HG03025 (cell line): ENCODE results near the gene TAF11L14.
"Not testable (repeated sequence)": the region's sequence is repeated elsewhere in the genome, so short reads cannot be mapped to it uniquely, and the experiment has no call there.

Source experiments
- ATAC-seq: cut with Tn5 transposase; IDR thresholded peaks from one replicate; pipeline ENCODE4 v1.9.1; 2021; ENCODE audit warnings: mild to moderate bottlenecking, moderate library complexity; ENCODE audit not compliant: unreplicated experiment, low FRiP score

The TAF11L14 gene

GRCh38 chr5:17634160-17634559 lies at the start of gene TAF11L14:
Gene TAF11L14, plus strand, starts transcription at chr5:17634460.
- ATAC-seq = no peak

GRCh38 chr5:17585658-17586057 lies 48.6 kb upstream of the TAF11L14 start, which contains the start of gene TAF11L7:
Gene TAF11L7, minus strand, starts transcription at chr5:17585758.
- not testable (repeated sequence) for ATAC-seq

DNA sequence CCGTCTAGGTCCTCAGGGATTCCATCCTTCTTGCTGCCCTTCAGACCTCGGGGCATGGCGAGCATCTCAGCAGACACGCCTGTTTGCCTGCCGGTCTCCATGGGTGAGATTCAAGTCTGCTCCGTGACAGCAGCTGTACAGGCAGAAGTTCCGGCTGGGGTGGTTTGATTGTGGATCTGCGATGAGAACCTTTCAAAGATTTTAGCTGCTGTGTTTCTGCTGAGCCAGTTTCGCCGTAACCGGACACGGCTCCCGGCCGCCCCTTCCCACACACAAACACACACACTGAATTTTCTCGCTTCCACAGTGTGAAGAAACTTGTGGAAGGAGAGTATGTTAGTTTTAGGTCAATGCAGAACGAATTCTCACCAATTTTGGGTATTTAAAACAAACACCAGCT lies 43.4 kb upstream of the TAF11L14 start, which contains the start of gene TAF11L8:
Gene TAF11L8, minus strand, starts transcription at position 101 of the 400 bp plus-strand sequence.
- not testable (repeated sequence) for ATAC-seq

GRCh38 chr5:17594255-17594654 lies 40.0 kb upstream of the TAF11L14 start, which contains the start of gene TAF11L9:
Gene TAF11L9, minus strand, starts transcription at chr5:17594394.
- not testable (repeated sequence) for ATAC-seq

DNA sequence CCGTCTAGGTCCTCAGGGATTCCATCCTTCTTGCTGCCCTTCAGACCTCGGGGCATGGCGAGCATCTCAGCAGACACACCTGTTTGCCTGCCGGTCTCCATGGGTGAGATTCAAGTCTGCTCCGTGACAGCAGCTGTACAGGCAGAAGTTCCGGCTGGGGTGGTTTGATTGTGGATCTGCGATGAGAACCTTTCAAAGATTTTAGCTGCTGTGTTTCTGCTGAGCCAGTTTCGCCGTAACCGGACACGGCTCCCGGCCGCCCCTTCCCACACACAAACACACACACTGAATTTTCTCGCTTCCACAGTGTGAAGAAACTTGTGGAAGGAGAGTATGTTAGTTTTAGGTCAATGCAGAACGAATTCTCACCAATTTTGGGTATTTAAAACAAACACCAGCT lies 36.5 kb upstream of the TAF11L14 start, which contains the start of gene TAF11L10:
Gene TAF11L10, minus strand, starts transcription at position 101 of the 400 bp plus-strand sequence.
- not testable (repeated sequence) for ATAC-seq

GRCh38 chr5:17603880-17604279 lies 30.4 kb upstream of the TAF11L14 start, which contains the start of gene TAF11L11:
Gene TAF11L11, plus strand, starts transcription at chr5:17604183.
- ATAC-seq = not testable (repeated sequence)

- ATAC-seq = no peak
Measured at GRCh38 chr5:17604951-17605350, 29.3 kb upstream of the TAF11L14 start.

DNA sequence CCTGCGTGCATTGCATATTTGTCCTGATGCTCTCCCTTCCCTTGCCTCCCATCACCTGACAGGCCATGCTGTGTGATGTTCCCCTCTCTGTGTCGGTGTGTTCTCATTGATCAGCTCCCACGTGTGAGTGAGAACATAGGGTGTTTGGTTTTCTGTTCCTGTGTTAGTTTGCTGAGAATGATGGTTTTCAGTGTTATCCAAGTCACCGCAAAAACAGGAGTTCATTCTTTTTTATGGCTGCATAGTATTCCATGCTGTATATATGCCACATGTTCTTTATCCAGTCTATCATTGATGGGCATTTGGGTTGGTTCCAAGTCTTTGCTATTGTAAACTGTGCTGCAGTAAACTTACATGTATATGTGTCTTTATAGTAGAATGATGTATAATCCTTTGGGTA lies 26.8 kb upstream of the TAF11L14 start:
- not testable (repeated sequence) for ATAC-seq

GRCh38 chr5:17610092-17610491 lies 24.2 kb upstream of the TAF11L14 start, which contains the start of gene TAF11L12:
Gene TAF11L12, plus strand, starts transcription at chr5:17610392.
- not testable (repeated sequence) for ATAC-seq

DNA sequence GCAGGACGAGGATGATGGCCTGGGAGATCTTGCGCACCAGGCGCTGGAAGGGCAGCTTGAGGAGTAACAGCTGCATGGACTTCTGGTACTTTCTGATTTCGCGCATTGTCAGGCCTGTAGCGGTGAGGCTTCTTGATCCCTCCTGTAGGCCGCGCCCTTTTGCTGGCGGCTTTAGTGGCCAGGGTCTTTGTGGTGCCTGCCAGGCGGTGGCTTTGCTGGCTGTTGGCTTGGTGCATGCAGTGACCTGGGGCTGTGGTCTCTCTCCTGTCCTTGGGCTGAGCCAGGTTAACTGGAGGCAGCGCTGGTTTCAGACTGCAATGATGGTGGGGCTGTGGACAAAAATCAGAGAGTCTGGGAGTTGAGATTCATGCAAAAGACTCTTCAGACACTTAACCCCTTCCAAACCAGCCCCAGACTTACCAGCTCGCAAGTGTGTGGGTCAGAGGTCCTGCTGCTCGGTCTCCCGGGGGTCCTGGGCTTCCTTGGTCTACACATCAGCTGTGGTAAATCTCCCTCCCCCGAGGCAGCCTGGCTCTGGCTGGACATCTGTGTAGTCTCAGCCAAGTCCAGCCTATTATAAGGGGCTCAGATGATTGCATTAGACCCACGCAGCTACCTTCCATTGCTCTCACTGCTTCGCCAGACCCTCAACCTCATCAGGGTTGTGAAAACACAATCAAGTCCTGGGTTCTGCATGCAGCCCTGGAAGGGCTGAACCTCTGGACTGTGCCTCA lies 19.2 kb upstream of the TAF11L14 start:
- ATAC-seq = no peak

GRCh38 chr5:17619354-17619753 lies 14.9 kb upstream of the TAF11L14 start:
- no peak for ATAC-seq

DNA sequence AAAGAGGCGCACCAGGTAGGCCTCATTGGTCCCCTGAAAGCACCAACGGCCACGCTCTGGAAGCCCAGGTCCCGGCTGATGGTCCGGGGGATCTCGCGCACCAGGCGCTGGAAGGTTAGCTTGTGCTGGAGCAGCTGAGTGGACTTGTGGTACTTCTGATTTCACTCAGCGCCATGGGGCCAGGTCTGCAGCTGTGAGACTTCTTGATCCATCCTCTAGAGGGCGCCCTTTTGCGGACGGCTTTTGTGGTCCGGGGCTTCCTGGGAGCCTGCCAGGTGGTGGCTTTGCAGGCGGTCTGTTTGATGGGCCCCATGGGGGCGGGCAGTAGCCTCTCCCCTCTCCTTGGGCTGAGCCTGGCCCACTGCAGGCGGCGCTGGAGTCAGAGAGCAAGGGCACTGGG lies 13.6 kb upstream of the TAF11L14 start:
- ATAC-seq = no peak

- no peak for ATAC-seq
Measured at GRCh38 chr5:17625686-17626085, 8.6 kb upstream of the TAF11L14 start.

GRCh38 chr5:17631788-17632187 lies 2.5 kb upstream of the TAF11L14 start, which contains the start of gene TAF11L13:
Gene TAF11L13, plus strand, starts transcription at chr5:17632088.
- ATAC-seq = not testable (repeated sequence)

DNA sequence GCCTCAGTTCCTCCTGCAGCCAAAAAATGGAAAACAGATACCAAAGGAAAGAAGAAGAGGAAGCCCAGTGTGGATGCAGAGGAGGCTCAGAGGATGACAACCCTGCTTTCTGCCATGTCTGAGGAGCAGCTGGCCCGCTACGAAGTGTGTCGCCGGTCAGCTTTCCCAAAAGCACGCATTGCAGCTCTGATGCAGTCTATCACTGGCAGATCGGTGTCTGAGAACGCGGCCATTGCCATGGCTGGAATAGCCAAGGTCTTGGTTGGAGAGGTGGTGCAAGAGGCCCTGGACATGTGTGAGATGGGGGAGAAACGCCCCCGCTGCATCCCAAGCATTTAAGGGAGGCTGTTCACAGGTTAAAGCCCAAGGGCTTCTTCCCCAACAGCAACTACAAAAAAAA lies 15.0 kb downstream of the TAF11L14 start:
- not testable (repeated sequence) for ATAC-seq

DNA sequence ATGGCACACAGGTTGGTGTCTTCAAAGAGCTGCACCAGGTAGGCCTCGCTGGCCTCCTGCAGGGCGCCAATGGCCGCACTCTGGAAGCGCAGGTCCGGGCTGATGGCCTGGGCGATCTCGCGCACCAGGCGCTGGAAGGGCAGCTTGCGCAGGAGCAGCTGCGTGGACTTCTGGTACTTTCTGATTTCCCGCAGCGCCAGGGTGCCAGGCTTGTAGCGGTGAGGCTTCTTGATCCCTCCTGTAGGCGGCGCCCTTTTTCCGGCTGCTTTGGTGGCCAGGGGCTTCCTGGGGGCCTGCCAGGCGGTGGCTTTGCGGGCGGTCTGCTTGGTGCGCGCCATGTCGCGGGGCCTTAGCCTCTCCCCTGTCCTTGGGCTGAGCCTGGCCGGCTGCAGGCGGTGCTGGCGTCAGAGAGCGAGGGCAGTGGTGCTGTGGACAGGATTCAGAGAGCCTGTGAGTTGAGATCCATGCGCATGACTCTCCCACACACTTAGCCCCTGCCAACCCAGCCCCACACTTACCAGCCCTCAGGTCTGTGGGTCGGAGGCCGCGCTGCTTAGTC lies 21.0 kb downstream of the TAF11L14 start:
- not testable (repeated sequence) for ATAC-seq

DNA sequence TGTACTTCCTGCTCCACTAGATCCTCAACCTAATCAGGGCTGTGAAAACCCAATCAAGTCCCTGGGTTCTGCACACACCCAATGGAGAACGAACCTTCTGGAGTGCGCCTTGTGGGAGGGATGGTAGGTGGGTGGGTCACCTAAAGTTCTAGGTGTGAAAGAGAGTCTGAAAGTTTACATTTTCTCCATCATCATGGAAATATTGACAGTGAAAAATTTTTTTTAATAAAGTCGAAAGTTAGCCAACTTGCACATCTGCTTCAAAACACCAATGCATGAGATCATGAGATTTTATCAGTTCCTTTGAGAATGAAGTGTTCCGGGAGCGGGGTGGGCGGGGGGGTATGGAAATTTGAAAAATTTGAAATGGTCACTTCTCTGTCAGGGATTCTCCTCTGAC lies 21.7 kb downstream of the TAF11L14 start:
- ATAC-seq = no peak

DNA sequence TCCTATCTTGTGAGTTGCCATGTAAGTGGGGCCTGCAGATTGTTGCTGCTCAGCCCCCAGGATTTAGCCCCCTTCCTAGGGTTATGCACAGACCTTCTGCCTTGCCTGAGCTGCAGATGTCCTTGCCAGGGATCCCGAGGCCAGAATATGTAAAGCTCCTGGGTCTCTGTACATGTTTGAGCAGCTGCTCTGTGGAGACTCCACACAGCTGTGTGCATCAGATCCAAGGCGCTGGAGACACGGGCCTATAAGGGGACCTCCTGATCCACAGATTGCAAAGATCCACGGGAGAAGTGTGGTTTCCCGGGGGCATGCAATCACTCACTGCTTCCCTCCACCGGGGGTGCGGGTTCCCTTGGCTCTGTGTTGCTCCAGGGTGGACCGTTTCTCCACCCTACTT lies 28.9 kb downstream of the TAF11L14 start:
- ATAC-seq = no peak

GRCh38 chr5:17665836-17666235 lies 31.6 kb downstream of the TAF11L14 start:
- no peak for ATAC-seq

GRCh38 chr5:17666726-17667235 lies 32.5 kb downstream of the TAF11L14 start:
- no peak for ATAC-seq

- ATAC-seq = no peak
Measured at GRCh38 chr5:17670353-17670752, 36.1 kb downstream of the TAF11L14 start.
